Superior temporal gyrus (tissue), 1 donor: ENCODE data around the gene ZNF41.
"Not testable (repeated sequence)": the region's sequence is repeated elsewhere in the genome, so short reads cannot be mapped to it uniquely, and the experiment has no call there.

Source experiments
- DNase-seq: peaks from one replicate; pipeline ENCODE4 v3.0.0-alpha.2; 2016; ENCODE audit errors: extremely low spot score

Gene ZNF41

DNA sequence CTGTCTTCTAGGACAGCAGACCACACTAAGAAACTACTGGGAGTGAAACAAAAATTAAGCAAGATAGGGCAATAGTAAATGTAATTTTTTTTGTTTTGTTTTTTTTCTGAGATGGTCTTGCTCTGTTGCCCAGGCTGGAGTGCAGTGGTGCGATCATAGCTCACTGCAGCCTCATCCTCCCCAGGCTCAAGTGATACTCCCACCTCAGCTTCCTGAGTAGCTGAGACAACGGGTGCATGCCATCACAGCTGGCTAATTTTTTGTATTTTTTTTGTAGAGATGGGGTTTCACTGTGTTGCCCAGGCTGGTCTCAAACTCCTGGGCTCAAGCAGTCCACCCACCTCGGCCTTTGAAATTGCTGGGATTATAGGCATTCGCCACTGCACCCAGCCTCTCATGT is 9.1 kb upstream of the ZNF41 start:
- not testable (repeated sequence) for DNase-seq

DNA sequence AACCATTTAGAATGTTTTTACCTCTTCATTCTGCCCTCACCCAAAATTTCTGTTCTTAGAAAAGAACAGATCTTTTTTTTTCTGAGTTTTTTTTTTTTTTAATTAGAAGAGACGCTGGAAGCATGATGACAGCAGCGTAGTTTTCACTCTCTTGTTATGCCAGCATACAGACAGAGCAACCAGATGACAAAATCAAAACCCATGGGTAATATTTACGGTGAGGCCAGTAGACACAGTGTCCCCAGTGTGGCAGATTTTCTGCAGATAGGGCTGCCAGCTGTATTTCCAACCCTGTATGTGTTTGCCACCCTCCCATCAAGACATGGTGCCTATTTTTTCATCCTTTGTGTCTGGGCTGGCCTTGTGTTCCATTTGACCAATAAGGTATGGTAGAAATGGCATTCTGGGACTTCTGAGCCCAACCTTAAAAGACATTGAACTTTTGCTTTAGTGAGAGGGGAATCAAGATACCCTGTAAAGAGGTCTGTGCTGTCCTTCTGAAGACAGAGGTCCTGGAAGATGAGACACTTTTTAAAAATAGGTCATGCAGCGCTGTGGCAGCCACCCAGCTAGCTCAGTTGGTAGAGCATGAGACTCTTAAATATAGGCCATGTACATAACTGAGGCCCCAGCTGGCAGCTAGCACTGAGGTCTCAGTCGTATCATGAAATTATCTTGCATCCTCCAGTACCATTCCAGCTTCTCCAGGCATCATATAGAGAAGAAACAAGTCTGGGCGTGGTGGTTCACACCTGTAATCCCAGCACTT is 6.7 kb upstream of the ZNF41 start:
- DNase-seq: no peak

DNA sequence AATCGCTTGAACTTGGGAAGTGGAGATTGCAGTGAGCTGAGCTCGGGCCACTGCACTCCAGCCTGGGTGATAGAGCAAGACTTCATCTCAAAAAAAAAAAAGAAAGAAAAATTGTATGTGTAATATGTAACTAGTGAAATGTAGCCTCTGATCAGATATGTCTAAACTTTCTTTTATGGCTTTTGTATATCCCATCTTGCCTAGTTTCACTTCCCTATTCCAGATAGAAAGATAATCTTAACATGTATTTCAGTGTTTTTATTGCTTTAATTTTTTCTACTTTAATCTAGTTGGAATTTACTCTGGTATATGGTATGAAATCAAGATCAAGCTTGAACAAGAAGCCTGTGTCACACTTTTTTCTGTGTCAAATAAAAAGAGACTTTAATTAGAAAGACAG is 1.9 kb upstream of the ZNF41 start:
- DNase-seq: no peak

DNA sequence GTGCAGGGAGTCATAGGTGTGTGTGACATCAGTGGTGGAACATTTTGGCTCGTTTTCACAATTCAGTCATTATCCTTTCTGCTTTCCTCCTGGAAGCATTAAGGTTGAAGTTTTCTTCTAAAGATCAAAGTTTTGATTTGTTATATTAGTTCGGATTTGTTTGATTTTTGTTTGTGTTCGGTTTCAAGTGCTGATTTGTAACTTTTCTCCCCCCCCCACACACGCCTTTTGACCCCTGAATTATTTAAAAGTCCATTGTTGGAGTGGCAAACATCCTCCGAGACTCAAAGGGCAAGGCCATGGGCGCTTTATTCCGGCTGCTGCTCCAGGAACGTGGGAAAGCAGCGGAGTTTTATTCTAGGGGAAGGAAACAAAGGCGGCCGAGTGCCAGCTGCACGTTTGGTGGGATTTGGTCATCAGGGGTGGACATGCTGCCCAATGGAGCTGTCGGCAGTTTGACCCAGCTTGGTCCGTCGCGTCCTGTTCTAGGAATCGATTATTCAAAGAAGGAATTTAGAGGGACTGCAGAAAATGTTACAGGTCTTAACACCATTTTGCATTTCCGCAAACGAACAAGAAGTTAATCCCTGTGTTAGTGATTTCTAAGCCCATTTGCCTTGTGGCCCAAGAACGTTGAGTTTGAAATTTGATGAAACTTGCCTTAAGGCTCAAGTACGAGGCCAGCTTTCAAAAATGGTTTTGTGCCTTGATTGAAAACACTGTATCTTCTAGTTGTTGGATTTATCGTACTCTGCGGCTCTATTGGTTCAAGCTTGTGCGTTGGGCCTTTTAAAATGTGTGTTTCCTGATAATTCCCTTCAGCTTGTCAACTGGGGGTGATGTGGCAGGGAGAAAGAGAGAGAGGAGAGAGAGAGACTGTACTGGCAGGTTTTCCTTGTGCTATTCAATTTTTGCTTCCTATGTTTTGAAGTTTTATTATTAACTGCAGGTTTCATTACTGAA is 565 bp upstream of the ZNF41 start:
- DNase-seq: peak; percentile 47

DNA sequence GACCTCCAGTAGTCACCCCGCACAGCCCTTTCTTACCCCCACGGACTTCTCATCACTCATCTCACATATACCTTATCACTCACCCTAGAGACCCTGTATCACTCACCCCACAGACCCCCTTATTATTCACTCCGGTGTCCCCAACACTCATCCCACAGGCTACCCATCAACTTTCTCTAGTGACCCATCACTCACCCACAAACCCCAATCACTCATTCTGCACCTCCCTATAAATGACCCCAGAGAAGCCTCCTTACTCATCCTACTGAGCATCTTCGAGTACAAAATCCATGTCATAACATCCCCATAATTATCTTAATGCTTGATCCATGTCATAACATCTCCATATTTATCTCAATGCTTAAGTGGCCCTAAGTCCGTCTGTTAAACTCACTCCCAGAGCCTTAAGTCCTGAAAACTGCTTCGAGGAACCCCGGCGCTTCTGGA is 934 bp downstream of the ZNF41 start:
- DNase-seq: no peak

DNA sequence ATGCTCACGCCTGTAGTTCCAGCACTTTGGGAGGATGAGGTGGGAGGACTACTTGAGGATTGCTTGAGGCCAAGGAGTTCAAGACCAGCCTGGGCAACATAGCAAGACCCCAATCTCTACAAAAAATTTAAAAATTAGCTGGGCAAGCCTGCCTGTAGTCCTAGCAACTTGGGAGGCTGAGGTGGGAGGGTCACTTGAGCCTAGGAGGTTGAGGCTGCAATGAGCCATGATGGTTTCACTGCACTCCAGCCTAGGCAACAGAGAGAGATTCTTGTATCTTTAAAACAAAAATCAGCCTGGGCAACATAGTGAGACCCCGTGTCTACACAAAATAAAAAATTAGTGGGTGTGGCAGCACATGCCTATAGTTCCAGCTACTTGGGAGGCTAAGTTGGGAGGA is 1.9 kb downstream of the ZNF41 start:
- no peak for DNase-seq

DNA sequence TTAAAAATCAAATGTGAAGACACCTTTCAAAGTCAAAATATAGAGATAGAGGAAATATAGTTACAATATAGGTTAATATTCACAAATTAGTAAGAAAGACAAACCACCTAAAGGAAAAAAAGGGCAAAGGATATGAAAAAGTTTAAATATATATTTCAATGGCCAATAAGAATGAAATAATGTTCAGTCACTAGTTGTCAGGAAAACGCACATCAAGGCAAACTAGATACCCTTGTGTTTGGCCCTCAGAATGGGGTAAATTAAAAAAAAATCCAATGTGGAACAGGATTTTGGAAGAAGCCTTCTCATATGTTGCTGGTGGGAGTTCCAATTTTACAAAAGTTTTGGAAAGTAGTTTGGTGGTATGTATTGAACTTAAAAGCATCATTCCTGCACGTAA is 2.4 kb downstream of the ZNF41 start:
- no peak for DNase-seq

DNA sequence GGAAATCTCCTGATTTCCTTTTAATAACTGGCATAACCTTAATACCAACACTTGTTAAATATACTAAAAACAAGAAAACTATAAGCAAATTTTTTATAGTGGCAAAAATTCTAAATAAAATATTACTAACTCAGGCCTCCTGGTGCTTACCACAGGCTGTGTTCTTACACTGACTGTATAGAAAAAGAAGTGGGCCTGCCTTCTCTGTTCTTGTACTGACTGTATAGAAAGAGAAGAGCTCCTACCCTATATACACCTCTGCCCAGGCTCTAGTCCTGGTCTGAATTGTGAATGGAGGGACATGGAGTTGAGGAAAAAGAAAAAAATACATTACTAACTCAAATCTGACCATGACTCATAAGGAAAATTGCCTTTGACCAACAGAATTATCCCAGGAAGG is 7.5 kb downstream of the ZNF41 start:
- no peak for DNase-seq

DNA sequence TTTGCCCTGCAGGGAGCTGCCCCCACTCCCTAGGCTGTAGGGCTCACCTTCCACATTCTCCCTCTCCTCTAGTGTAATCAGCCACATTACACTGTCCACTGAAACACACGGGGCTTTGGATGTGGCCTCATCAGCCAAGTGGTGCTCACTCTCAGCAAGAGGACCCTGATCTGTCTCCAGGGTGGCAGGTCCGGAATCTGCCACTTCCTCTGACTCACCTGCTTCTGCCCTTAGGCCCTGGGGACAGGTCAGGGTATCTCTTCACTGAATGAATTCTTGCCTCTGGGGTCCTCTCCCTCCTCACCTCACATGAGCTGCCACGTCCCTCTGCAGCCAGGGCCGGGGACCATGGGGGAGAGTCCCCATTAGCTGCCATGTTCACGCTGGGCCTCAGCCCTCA is 15.9 kb downstream of the ZNF41 start:
- no peak for DNase-seq

DNA sequence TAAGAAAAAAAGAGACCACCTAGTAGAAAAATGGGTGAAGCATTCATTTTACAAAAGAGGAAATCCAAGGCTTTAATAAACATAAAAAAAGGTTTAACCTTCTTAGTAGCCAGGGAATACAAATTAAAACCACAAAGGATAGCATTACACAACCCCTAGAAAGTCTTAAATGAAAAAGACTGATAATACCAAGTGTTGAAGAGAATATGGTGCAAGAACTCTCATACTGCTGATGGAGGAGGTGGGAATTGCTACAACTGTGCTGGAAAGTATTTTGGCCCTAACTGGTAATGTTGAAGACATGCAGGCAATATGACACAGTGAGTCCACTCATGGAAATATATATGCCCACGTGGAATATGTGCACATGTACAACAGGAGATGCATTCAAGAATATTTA is 22.5 kb downstream of the ZNF41 start:
- DNase-seq: no peak

DNA sequence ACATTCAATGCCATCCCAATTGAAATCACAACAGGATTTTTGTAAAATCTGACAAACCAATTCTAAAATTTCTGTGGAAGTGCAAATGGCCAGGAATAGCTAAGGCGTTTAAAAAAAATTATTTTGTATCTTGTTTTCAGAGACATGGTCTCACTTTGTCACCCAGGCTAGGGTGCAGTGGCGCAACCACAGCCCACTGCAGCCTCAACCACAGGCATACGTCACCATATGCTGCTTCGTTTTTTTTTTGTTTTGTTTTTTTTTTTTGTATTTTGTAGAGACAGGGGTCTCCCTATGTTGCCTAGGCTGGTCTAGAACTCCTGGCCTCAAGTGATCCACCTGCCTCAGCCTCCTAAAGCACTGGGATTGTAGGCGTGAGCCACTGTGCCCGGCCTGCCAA is 24.5 kb downstream of the ZNF41 start:
- no peak for DNase-seq

DNA sequence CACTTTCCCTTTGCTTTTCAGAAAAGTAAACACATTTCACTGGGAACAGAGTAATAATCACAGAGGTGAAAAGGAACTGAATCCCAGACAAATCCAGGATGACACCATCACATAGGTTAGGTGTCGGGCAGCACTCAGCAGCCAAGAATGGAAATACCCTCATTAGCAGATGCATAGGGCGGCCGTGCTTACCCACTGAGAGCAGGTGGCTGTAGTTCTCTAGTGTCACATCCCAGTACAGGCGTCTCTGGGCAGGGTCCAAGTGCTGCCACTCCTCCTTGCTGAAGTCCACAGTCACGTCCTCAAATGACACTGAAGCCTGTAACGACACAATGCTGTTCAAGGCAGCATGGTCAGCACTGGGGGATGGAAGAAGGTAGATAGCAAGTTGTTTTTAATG is 26.9 kb downstream of the ZNF41 start:
- DNase-seq: no peak

DNA sequence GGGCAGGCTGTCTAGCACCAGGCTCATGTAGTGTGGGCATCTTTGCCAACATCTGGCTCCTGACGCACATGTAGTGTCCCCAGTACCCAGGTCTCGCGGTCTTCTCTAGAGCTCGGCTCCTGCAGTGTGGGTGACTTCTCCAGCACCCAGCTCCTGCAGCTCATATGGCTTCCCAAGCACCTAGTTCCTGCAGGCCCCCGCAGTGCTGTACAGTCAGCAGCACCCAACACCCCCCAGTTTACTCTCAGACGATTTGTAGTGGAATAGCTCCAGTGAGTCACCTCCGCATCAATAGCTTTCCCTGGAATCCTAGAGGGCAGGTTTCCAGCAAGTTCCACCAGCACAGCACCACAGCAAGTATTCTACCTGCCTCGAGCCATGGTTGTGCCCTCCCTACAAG is 30.9 kb downstream of the ZNF41 start:
- no peak for DNase-seq

DNA sequence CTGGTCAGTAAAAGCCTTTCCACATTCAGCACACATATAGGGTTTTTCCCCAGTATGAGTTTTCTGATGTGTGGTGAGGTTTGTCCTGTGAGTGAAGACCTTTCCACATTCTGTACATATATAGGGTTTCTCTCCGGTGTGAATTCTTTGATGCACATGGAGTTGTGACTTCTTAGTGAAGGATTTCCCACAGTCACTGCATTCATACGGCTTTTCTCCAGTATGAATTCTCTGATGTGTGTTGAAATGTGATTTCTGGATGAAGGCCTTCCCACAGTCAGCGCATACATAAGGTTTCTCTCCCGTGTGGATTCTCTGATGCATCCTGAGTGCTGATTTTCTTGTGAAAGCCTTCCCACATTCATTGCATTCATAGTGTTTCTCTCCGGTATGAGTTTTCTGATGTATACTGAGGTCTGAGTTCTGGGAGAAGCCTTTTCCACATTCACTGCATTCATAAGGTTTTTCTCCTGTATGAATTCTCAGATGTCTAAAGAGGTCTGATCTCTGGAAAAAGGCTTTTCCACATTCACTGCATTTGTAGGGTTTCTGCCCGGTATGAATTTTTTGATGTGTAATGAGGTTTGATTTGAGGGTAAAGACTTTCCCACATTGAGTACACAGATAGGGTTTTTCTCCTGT is 34.7 kb downstream of the ZNF41 start:
- no peak for DNase-seq

DNA sequence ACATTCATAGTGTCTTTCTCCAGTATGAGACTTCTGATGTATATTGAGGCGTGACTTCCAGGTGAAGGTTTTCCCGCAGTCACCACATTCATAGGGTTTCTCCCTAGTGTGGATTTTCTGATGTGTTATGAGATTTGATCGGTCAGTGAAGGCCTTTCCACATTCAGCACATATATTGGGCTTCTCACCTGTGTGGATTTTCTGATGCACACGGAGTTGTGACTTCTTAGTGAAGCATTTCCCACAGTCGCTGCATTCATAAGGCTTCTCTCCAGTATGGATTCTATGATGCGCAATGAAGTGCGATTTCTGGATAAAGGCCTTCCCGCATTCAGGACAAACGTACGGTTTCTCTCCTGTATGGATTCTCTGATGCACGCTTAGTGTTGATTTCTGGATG is 35.4 kb downstream of the ZNF41 start:
- no peak for DNase-seq

DNA sequence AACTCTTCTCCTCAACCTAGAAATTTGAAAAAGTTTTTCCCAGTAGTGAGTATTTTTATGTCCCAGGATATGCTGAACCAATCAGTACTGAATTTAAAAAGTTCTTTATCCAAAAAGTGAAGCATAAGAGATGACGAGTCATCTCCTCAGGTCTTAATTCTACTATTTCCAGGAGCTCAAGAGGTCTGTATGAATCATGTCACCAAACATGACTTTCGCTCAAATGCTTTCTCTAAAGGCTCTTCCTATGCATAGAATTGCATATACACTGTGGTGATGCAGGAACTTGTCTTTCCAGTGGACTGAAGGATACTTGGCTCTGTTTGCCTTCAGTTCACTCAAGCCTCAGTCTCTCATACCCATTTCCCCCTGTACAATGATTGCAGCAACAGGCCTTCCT is 36.1 kb downstream of the ZNF41 start:
- DNase-seq: no peak

DNA sequence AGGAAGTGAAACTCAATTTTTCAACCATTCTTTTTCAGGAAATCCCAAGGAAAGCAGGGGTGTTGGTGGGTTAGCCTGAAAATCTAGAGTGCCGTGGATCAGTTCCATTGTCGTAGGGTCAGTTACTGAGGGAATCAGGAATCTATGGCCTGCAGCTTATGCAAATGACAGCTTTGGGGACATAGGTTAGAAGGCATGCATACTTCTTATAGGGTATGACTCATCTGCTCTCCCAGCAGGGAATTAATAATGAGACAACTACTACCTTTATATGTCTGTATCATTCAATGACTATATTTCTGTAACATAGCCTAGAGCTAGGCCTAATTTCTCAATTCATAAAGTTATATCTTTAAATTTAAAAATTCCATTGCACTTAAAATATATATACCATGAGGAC is 36.6 kb downstream of the ZNF41 start:
- DNase-seq: no peak

DNA sequence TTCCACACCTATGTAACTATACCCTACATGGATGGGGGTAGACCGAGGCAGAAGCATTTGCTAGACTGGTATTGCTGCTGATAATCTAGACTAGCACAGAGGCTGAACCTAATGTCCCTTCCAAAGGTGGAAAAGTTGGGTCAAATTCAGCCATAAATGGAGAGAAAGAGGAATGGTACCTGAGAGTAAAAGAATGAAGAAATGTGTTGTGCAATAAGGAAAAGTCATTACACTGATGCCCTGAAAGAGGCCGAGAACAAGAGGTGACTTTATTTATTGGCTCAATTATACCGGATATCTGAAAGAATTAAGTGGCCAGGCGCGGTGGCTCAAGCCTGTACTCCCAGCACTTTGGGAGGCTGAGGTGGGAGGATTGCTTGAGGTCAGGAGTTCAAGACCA is 52.1 kb downstream of the ZNF41 start:
- DNase-seq: no peak

DNA sequence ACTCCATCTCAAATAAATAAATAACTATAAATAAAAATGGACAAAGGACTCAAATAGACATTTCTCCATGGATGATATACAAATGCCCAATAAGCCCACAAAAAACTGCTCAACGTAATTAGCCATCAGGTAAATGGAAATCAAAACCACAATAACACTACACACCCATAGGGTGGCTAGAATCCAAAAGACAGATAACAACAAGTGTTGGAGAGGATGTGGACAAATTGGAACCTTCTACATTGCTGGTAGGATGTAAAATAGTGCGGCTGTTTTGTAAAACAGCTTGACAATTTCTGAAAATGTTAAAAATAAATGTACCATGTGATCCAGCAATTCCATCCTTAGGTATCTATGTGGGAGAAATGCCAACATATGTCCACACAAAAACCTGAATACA is 60.6 kb downstream of the ZNF41 start:
- DNase-seq: no peak

DNA sequence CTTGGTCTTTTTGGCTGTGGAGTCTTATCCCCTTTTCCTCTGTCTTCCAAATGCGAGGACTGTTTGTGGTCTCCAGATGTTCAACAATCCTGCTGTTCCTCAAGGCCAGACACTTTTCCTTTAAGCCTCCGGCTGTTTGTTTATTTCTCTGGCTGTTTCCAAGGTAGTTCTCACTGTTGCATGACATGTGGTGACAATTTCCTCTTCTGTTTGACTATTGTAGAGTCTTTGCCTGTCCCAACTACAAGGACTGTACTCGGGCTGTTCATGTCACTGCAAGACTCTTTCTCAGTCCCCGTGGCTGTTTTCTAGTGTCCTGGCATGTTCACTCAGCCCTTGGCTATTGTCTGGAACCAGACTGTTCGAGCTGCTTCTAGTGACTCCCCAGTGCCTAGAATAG is 62.1 kb downstream of the ZNF41 start:
- no peak for DNase-seq

DNA sequence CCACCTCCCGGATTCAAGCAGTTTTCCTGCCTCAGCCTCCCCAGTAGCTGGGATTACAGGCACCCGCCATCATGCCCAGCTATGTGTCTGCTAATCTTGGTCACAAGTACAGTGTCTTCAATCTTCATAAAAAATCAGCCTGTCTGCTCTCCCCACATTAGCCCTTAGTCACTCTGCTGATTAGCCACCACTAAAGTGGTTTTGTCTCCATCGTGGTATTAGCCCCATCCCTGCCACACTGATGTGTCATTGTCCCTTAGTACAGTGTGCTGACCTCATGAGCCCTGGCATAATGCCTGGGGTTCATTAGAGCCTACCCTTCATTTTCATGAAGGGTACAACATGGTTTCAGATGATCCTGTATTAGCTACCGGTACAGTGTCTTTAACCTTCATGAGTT is 62.8 kb downstream of the ZNF41 start:
- DNase-seq: no peak

DNA sequence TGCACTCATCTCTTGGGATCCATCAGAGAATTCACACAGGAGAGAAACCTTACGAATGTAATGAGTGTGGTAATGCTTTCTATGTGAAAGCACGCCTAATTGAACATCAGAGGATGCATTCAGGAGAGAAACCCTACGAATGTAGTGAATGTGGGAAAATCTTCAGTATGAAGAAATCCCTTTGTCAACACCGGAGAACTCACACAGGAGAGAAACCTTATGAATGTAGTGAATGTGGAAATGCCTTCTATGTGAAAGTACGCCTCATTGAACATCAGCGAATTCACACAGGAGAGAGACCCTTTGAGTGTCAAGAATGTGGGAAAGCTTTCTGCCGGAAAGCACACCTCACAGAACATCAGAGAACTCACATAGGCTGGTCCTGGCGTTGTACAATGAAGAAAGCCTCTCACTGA is 69.8 kb downstream of the ZNF41 start:
- no peak for DNase-seq
